Activated CD8-positive, alpha-beta memory T cell treated with anti-CD3 and anti-CD28 coated beads, Interleukin-2, amount 50 U/mL, for 1 hour (primary cell): Measurements from ENCODE around the gene ADAMTSL4.
"Not testable (repeated sequence)": the region's sequence is repeated elsewhere in the genome, so short reads cannot be mapped to it uniquely, and the experiment has no call there.

Source experiments
- DNase-seq: peaks from one replicate; pipeline ENCODE4 v3.0.0-alpha.2; 2020; ENCODE audit errors: extremely low read depth

The ADAMTSL4 gene

GRCh38 chr1:150555198-150555970 lies 6.2 kb downstream of the ADAMTSL4 start:
- DNase-seq = no peak

- no peak for DNase-seq
Observed at GRCh38 chr1:150555971-150556865, 7.0 kb downstream of the ADAMTSL4 start.

- no peak for DNase-seq
Observed at GRCh38 chr1:150557065-150557600, 7.9 kb downstream of the ADAMTSL4 start.

- DNase-seq = no peak
Observed at GRCh38 chr1:150557813-150558212, 8.6 kb downstream of the ADAMTSL4 start.

GRCh38 chr1:150558303-150558704 lies 9.1 kb downstream of the ADAMTSL4 start:
- DNase-seq = no peak

GRCh38 chr1:150558761-150559655 lies 9.8 kb downstream of the ADAMTSL4 start:
- no peak for DNase-seq

- DNase-seq = no peak
Observed at GRCh38 chr1:150559656-150560010, 10.4 kb downstream of the ADAMTSL4 start.

GRCh38 chr1:150560011-150560438 lies 10.8 kb downstream of the ADAMTSL4 start:
- no peak for DNase-seq

GRCh38 chr1:150560576-150561253 lies 11.5 kb downstream of the ADAMTSL4 start:
- no peak for DNase-seq

- DNase-seq = no peak
Observed at GRCh38 chr1:150561254-150561973, 12.2 kb downstream of the ADAMTSL4 start.

GRCh38 chr1:150561974-150562445 lies 12.8 kb downstream of the ADAMTSL4 start:
- no peak for DNase-seq

- DNase-seq = no peak
Observed at GRCh38 chr1:150562446-150563339, 13.5 kb downstream of the ADAMTSL4 start.

GRCh38 chr1:150563340-150564038 lies 14.3 kb downstream of the ADAMTSL4 start:
- DNase-seq = no peak

- no peak for DNase-seq
Observed at GRCh38 chr1:150564051-150564991, 15.1 kb downstream of the ADAMTSL4 start.

GRCh38 chr1:150565240-150565991 lies 16.2 kb downstream of the ADAMTSL4 start:
- DNase-seq = not testable (repeated sequence)

GRCh38 chr1:150566589-150567340 lies 17.6 kb downstream of the ADAMTSL4 start:
- DNase-seq = no peak
